ENCODE results near the gene BCL11A. TPM values are rescaled to one million over a fixed set of nuclear protein-coding genes. Genes with fewer than 3 reads are reported as not detected.

The BCL11A gene
- total RNA-seq, 1 experiment from 2014 or later = 1.3 TPM

DNA sequence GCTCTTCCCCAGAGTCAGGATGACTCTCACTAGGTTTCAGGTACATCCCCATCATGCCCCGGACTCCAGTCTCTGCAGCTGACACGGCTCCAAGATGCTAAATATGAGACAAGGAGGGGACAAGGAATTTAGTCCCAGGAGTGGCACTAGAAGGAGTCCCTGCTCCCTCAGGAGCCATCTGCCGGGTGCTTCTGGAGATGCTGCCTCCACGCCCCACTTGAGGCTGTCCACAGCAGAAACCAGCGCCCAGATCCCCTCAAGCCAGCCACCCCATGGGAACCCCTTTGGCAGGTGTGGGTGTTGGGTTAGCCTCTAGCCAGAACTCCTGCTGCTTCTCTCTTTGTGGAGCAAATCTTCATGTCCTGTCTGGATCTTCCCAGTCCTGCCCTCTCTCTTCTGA, 40.3 kb downstream of the BCL11A start:
- no peak for DNase-seq (ENCODE audit: low spot score)

GRCh38 chr2:60512641-60513040, 40.8 kb downstream of the BCL11A start:
- BruUV-seq (replicated peaks) = no TSS peak
- intact Hi-C loops (cut with micrococcal nuclease; ENCODE audit: unreplicated experiment) = no loop called here
- Histone ChIP-seq H3K27ac (ENCODE audit: low read depth, low read length, poor library complexity, severe bottlenecking) (no peak overlapping the region), H3K9me3 (ENCODE audit: low read depth, low read length, poor library complexity, severe bottlenecking) (no peaks in the 10 kb centered on the region), H3K27me3 (replicated peaks; ENCODE audit: insufficient read depth, low read depth, low read length, poor library complexity) (peaks cover 27% of the 10 kb centered on the region), H3K4me1 (ENCODE audit: insufficient read depth, low read length, poor library complexity, severe bottlenecking) (peaks cover 12% of the 10 kb centered on the region), H3K36me3 (ENCODE audit: insufficient read depth, low read length, poor library complexity, severe bottlenecking) (no peaks in the 10 kb centered on the region), H3K4me3 (ENCODE audit: low read depth, low read length, poor library complexity, severe bottlenecking) (no peak overlapping the region)
- DNase-seq (ENCODE audit: low spot score) = no peak
- TF ChIP-seq, protein P1, sequence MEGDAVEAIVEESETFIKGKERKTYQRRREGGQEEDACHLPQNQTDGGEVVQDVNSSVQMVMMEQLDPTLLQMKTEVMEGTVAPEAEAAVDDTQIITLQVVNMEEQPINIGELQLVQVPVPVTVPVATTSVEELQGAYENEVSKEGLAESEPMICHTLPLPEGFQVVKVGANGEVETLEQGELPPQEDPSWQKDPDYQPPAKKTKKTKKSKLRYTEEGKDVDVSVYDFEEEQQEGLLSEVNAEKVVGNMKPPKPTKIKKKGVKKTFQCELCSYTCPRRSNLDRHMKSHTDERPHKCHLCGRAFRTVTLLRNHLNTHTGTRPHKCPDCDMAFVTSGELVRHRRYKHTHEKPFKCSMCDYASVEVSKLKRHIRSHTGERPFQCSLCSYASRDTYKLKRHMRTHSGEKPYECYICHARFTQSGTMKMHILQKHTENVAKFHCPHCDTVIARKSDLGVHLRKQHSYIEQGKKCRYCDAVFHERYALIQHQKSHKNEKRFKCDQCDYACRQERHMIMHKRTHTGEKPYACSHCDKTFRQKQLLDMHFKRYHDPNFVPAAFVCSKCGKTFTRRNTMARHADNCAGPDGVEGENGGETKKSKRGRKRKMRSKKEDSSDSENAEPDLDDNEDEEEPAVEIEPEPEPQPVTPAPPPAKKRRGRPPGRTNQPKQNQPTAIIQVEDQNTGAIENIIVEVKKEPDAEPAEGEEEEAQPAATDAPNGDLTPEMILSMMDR (conservative IDR thresholded peaks at IDR 0.05; ENCODE audit: low read depth, low read length) = no peak
- TF ChIP-seq EZH2 (IDR thresholded peaks at IDR 0.05; ENCODE audit: borderline replicate concordance, low read depth, low read length, poor library complexity, severe bottlenecking) = no peak
- CTCF ChIA-PET = no interaction called here
- POLR2A ChIA-PET (ENCODE audit: low non-redundant PET) = no interaction called here

More for the DNA sequence above, 40.3 kb downstream of the BCL11A start:
- BruUV-seq (replicated peaks) = no TSS peak
- no peak overlapping the region for H3K4me3 ChIP-seq (ENCODE audit: low read depth, low read length, poor library complexity, severe bottlenecking)
- ChIA-PET CTCF (no interaction called here), POLR2A (ENCODE audit: low non-redundant PET) (no interaction called here)
- no peak overlapping the region for H3K27ac ChIP-seq (ENCODE audit: low read depth, low read length, poor library complexity, severe bottlenecking)
- H3K9me3 ChIP-seq (ENCODE audit: low read depth, low read length, poor library complexity, severe bottlenecking) = no peaks in the 10 kb centered on the region
- H3K36me3 ChIP-seq (ENCODE audit: insufficient read depth, low read length, poor library complexity, severe bottlenecking) = no peaks in the 10 kb centered on the region
- intact Hi-C loops (cut with micrococcal nuclease; ENCODE audit: unreplicated experiment) = no loop called here
- H3K4me1 ChIP-seq (ENCODE audit: insufficient read depth, low read length, poor library complexity, severe bottlenecking) = peaks cover 12% of the 10 kb centered on the region
- peaks cover 29% of the 10 kb centered on the region for H3K27me3 ChIP-seq (replicated peaks; ENCODE audit: insufficient read depth, low read depth, low read length, poor library complexity)
- TF ChIP-seq EZH2 (IDR thresholded peaks at IDR 0.05; ENCODE audit: borderline replicate concordance, low read depth, low read length, poor library complexity, severe bottlenecking) = no peak
- TF ChIP-seq, protein P1 (conservative IDR thresholded peaks at IDR 0.05; ENCODE audit: low read depth, low read length) = no peak

DNA sequence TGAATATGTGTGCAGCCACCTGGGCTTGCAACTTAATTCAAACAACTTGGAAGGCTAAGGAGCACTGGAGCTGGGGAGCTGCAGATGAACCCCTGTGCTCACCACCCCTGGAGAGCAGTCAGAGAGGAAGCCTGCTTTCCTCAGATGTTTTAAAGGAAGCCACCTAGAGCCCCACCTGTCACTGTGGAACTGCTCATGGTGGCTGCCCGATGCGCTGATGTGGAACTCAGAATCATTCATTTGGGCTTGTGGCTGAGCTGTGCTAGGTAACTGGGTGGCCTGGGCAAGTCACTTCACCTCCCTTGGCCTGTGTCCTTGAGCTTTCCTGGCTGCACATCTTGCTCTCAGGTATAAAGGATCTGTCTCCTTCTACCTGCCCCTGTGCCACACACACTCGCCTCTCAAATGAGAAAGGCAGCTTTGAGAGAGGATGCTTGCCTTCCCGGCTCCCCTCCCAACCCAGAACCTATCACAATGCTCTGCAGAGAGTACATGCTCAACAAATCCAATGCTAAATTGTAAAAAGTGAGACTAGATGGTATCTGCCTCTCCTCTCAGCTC, 41.3 kb downstream of the BCL11A start:
- intact Hi-C loops (cut with micrococcal nuclease; ENCODE audit: unreplicated experiment) = no loop called here
- POLR2A ChIA-PET (ENCODE audit: low non-redundant PET) = no interaction called here
- peaks cover 12% of the 10 kb centered on the region for H3K4me1 ChIP-seq (ENCODE audit: insufficient read depth, low read length, poor library complexity, severe bottlenecking)

More for the DNA sequence above, 41.3 kb downstream of the BCL11A start:
- no peaks in the 10 kb centered on the region for H3K9me3 ChIP-seq (ENCODE audit: low read depth, low read length, poor library complexity, severe bottlenecking)
- TF ChIP-seq, protein P1 (conservative IDR thresholded peaks at IDR 0.05; ENCODE audit: low read depth, low read length) = no peak
- TF ChIP-seq EZH2 (IDR thresholded peaks at IDR 0.05; ENCODE audit: borderline replicate concordance, low read depth, low read length, poor library complexity, severe bottlenecking) = no peak
- no peak for DNase-seq (ENCODE audit: low spot score)
- no TSS peak for BruUV-seq (replicated peaks)
- CTCF ChIA-PET = no interaction called here
- H3K4me3 ChIP-seq (ENCODE audit: low read depth, low read length, poor library complexity, severe bottlenecking) = no peak overlapping the region
- no peak overlapping the region for H3K27ac ChIP-seq (ENCODE audit: low read depth, low read length, poor library complexity, severe bottlenecking)
- peaks cover 27% of the 10 kb centered on the region for H3K27me3 ChIP-seq (replicated peaks; ENCODE audit: insufficient read depth, low read depth, low read length, poor library complexity)
- H3K36me3 ChIP-seq (ENCODE audit: insufficient read depth, low read length, poor library complexity, severe bottlenecking) = no peaks in the 10 kb centered on the region

Measured in A673 (cell line).